Activated gamma-delta T cell (primary cell): Measurements from ENCODE around the gene PRUNE2.
"Not testable (repeated sequence)": the region's sequence is repeated elsewhere in the genome, so short reads cannot be mapped to it uniquely, and the experiment has no call there.

ENCODE experiments used
- DNase-seq: peaks from one replicate; lab custom pipeline; 2025; lab: John Stamatoyannopoulos, UW

Gene PRUNE2

DNA sequence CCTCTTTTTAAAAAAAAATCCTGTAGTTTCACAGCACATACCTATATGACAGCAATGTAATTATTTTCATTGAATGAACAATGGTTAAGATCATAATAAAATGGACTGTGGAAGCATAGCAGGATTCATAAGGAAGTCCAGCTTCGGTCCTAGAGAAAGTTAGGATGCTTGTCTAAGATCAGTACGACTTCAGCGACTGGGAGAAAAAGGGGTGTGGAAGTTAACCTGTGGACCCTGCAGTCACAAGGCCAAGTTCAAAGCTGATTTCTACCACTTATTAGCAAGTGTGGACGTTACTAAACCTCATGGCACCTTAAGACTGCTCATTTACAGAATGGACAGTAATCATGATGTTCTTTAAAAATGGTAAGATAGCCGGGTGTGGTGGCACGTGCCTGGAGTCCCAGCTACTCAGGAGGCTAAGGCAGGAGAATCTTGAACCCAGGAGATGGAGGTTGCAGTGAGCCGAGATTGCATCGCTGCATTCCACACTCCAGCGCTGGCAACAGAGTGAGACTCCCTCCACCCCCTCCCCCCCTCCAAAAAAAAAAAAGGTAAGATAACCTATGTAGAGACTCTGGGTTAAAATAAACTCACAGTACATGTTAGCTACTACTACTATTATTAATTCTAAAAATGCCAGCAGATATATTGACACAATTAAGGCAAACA, 213.3 kb downstream of the PRUNE2 start:
- DNase-seq = no peak

- no peak for DNase-seq
These were observed 214.2 kb downstream of the PRUNE2 start for GRCh38 chr9:76691517-76692313.

- DNase-seq = no peak
These were observed 214.9 kb downstream of the PRUNE2 start for GRCh38 chr9:76690973-76691370.

GRCh38 chr9:76690246-76690972, 215.5 kb downstream of the PRUNE2 start:
- DNase-seq = no peak

DNA sequence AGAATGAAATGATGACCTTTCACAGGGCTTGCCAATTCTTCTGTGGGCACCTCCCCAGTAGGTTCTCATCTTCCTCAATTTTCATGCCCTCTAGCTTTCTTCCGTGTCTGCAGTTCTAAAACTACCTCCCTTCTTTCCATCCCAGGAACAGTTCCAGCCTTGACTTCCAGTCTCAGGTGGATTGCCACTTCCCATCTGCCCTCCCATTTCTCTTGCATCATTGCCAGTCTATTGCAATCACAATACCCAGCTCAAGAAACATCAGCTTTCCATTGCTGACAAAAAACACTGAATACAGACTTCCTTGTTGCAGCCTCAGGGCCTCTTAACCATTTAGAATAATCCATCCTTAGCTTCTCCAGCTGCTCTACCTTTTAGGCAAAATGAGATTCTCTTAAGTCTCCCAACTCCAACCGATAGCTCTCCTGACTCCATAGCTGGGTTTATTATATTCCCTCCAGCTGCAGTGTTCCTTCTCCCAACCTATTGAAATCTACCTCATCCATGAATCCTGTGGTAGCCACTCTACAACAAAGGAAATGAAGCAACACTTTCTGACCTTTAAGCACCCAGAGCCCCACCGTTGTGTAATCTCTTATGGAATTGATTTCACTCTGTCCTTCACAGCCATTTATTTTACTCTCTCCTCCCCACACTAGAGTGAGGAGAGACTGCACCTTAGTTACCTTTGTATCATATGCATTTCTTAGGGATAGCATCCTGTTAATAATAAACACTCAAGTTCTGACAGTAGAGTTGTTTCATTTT, 217.3 kb downstream of the PRUNE2 start:
- DNase-seq = no peak

GRCh38 chr9:76687861-76688391, 218.0 kb downstream of the PRUNE2 start:
- DNase-seq = no peak

DNA sequence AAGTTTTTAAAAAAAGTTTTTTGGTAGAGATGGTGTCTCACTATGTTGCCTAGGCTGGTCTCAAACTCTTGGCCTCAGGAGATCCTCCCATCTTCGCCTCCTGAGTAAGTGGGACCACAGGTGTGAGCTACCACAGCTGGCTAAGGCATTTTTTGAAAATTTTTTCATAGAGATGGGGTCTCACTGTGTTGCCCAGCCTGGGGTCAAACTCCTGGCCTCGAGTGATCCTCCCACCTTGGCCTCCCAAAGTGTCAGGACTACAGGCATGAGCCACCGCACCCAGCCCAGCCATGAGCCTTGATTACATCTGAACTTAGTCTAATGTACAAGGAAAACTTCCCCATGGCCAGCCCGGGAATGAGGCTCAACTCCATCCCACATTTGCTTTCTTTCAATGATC, 219.2 kb downstream of the PRUNE2 start:
- DNase-seq = no peak

- DNase-seq = no peak
These were observed 221.7 kb downstream of the PRUNE2 start for GRCh38 chr9:76684213-76684612.

DNA sequence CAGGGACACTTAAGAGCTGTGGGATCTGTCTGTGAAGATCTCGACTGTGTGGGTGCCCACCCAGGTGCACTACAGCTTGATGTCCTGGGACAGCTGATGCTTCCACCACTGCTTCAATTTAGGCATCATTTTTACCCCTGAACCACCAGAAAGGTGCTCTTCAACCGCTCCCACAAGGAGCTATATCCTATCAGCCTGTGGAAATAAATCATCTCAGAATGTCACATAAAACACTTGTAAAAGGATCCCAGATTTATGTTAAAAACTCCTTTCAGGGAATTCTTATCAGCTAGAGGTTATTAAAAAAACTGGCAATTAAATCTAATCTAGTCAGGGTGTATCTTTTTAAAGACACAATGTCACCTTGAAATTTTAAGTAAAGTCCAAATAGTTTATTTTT, 224.4 kb downstream of the PRUNE2 start:
- DNase-seq = no peak

- no peak for DNase-seq
These were observed 225.0 kb downstream of the PRUNE2 start for GRCh38 chr9:76680716-76681425.

DNA sequence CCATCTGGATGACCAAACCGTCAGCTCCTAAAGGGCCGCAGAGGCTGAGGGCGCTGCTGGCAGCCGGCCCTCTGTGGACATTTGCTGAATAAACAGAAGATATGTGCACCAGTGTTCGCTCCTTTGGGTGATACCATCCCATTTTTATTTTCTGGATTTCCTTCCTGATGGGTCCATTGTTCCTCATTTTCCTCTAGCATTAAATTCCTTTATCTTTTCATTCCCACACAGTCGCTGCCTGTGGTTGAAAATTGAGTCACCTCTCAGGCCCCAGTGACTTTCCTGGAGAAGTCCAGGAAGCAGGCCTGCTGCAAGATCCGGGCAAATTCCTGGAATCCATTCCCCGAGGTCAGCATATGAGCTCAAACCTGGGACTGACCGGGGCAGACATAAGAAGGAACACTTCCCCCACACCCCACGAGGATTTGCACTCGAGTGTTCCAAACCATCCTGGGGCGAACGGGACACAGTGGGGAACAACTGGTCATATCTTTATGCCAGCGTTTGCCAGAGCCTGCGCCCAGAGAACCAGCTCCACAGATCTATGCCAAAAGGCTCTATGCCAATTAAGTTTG, 228.3 kb downstream of the PRUNE2 start:
- DNase-seq = no peak

DNA sequence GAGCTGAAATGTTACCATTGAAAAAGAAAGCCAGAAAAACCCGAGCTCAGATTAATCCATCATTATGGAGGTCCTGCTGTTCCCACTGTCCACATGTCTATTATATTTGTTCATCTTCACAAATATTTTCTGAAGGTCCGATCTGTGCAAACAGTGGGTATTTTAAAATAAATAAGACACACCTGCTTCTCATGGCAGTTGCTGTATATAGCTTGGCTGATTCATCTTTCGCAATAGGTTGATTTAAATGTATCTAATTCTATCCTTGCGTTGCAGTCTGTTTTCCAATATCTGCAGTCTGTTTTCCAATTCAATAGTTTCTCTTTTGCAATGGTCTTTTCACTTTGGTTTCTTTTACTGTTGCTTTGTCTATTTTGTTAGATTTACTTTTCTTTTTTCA, 229.1 kb downstream of the PRUNE2 start:
- DNase-seq = no peak

GRCh38 chr9:76667521-76667957, 238.4 kb downstream of the PRUNE2 start:
- DNase-seq = no peak

- DNase-seq = not testable (repeated sequence)
These were observed 239.9 kb downstream of the PRUNE2 start for GRCh38 chr9:76665966-76666365.

DNA sequence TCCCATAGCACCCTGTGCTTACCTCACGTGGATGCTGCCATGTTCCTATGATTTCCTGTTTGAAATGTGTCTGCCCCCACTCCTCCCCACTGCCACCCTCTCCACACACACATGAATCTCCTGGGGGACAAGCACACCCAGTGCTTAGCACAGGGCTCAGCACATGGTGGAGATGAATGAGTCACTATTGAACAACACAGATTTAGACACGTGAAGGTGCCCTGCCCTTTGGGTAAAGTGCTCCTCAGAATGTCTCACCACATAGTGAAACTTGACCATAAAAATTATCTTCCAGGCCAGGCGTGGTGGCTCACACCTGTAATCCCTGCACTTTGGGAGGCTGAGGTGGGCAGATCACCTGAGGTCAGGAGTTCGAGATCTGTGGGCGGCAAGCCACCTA, 240.5 kb downstream of the PRUNE2 start:
- DNase-seq = no peak

DNA sequence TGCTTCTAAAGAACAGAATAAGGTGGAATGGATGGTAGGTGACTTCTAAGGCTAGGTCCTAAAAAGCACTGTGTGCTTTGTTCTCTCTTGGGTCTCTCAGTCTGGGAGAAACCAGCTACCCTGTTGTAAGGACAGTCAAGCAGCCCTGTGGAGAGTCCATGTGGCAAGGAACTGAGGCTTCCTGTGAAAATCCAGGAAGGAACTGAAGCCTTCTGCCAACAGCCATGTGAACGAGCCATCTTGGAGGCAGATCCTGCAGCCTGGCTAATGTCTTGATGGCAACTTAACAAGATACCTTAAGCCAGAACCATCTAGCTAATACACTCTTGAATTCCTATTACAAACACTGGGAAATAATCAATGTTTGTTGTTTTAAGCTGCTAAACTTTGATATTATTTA, 241.8 kb downstream of the PRUNE2 start:
- DNase-seq = no peak

DNA sequence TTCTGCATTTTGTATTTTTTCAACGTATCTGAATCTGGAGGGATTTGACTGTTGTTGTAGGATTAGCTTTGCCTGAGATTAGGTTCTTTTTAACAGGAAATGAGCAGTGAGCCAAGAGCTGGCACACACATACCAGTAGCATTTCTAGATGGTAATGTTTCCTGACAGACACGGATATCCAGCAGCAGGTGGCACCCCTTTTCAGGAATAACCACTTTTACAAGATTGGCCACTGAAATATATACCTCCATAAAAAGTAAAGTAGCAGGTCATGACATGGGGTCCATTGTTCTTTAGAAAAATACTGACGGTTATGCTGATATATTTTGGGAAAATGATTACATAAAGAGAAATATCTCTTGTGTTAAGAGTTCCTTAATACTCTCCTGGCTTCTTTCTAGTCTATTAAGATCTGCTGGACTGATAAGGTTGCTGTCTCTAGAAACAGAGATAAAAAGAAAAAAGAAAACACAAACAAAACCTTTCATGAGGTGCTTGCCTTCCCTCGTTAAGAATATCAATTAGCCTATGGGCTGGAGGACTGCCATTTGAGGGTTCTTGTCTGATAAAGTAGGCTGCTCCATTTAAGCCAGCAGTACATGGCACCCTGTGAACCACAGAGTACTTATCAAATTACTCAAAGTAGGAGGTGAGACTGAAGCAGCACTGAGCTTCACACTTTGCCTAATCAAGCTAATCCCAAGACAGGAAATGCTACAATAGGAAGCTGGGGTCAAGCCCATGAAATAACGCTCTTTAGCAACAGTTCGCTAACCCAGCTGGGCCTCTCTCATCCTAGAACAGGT, 243.2 kb downstream of the PRUNE2 start:
- DNase-seq = no peak

DNA sequence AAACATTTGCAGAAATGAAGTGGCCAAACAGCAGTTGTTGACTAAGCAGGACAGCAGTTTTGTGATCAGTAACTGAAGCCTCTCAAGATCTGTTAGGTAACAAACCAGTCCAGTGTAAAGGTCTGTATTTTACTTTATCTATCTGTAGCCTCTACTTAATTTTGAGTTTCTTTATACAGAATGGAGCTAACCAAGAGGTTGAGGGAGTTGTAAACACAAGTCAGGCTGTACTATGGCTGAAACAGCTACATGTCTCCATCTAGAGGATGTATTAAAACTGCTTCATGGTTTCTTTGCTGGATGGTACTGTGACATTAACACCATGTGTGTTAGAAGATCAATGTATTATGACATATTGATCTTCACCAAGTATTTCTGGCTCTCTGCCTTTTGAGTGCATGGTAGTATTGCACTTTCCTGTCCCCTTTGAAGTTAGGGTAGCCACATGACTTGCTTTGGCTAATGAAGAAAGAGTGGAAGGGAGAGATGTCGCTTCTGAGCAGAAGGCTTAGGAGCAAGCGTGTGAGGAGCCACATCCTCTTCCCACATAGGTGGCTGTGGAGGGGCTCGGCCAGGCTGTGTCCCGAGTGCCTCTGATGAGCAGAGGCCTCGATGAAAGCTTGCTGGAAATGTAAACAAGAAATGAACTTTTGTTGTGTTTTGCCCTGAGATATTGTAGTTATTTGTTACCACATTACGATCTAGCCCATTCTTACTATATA, 247.2 kb downstream of the PRUNE2 start:
- no peak for DNase-seq

GRCh38 chr9:76657265-76657664, 248.6 kb downstream of the PRUNE2 start:
- DNase-seq = no peak
